Brain pericyte (primary cell): ENCODE data around the gene ADCY1.
"Not testable (repeated sequence)": the region's sequence is repeated elsewhere in the genome, so short reads cannot be mapped to it uniquely, and the experiment has no call there.

Experiments used
- DNase-seq: peaks from one replicate; pipeline ENCODE4 v3.0.0-alpha.2; 2012; ENCODE audit warnings: low read depth, low spot score

Gene ADCY1

GRCh38 chr7:45740573-45740972, 166.4 kb downstream of the ADCY1 start:
- DNase-seq, result not testable (repeated sequence)

GRCh38 chr7:45748976-45749375, 174.8 kb downstream of the ADCY1 start:
- not testable (repeated sequence) for DNase-seq

DNA sequence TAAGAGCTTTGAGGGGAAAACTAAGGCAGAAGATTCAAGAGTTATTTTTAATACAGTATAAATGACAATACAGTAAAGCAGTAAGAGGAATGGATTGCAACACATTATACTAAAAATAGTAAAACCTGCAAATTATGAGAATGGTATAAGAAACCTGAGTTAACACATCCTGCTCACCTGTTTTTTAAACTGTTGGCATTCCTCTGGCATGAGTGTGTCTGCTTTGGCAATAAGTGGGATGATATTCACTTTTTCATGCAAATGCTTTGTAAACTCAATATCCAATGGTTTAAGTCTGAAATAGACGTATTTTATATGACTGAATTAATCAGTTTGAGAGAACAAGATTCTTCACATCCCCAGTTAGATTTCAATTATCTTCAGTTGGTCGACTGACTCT, 177.2 kb downstream of the ADCY1 start:
- not testable (repeated sequence) for DNase-seq

DNA sequence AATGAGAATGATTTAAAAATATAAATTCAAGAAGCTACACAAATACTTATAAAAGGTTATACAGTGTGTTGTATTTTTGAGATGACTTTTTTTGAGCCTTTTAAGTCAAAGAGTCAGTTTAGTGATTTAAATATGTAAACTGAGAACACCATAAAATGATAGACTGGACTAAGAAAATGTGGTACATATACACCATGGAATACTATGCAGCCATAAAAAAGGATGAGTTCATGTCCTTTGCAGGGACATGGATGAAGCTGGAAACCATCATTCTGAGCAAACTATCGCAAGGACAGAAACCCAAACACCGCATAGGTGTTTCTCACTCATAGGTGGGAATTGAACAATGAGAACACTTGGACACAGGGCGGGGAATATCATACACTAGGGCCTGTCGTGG, 182.2 kb downstream of the ADCY1 start:
- not testable (repeated sequence) for DNase-seq

GRCh38 chr7:45756757-45757156, 182.6 kb downstream of the ADCY1 start:
- not testable (repeated sequence) for DNase-seq

DNA sequence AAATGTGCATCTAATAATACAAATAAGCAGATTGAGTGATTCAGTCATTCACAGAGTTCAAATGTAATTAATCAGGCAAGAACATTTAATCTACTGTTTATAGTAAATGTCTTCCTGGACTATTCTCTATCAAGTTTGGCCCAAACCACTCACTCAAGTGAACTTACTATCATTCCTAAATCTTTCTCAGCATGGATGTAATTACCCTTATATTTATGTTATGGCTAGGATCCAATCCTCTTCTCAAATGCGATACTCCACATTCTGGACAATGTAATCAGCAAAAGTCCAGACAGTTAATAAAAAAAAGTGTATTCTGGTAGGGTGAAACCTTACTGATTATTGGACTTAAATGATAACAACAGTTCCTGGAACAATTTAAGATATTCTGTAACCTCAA, 185.3 kb downstream of the ADCY1 start:
- DNase-seq, result not testable (repeated sequence)

- DNase-seq, result peak; percentile 82
These were observed 187.5 kb downstream of the ADCY1 start for GRCh38 chr7:45761545-45762205.

- not testable (repeated sequence) for DNase-seq
These were observed 188.2 kb downstream of the ADCY1 start for GRCh38 chr7:45762225-45762994.

DNA sequence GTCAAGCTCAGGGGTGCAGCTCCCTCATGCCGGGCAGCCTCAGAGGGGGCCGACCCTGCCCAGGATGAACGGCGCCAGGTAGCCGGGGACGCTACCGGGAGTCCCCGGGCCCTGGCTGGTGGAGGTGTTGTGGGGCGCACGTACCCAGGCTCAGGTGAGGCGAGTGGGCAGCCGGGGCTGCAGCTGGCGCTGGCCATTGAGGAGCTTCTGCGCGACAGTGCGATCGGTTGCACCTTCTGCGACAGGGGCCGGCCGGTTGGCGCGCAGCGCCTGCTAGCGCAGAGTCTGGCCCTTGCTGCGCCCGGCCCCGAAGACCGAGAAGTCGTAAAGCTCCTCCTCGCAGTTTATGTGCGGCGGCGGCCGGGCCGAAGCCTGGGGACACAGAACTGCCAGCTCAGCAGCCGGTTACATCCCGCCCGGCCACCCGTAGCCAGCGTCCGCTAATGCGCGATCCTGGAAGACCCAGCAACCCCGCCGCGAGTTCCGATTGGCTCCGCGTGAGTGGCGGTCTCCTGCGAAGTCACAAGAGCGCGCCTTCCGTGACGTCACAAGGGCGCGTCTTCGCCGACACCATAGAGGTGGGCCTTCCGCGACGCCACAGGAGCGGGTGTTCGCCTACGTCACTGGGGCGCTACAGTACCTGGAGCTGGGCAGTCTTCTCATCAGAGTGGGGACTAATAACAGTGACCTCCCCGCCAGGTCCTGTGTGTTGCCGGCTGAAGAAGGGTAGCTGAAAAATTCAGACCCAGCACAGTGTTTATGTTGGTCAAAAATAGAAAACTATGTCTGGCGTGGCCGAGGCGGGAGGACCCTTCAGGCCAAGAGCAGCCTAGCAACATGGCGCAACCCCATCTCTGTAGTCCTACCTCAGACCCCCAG, 194.6 kb downstream of the ADCY1 start:
- peak; percentile 96 for DNase-seq

DNA sequence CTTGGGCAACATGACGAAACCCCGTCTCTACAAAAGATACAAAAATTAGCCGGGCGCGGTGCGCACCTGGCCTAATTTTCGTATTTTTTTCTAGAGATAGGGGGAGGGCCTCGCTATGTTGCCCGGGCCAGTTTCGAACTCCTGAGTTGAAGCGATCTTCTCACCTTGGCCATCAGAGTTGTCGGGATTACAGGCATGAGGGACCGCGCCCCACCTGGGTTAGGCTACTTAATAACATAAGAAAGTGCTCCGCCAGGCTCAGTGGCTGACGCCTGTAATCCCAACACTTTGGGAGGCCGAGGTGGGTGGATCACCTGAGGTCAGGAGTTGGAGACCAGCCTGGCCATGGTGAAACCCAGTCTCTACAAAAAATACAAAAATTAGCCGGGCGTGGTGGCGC, 195.5 kb downstream of the ADCY1 start:
- DNase-seq, result not testable (repeated sequence)
